Measurements from ENCODE around the gene CFAP73. TPM values are rescaled to one million over a fixed set of nuclear protein-coding genes. Genes with fewer than 3 reads are reported as not detected.

The CFAP73 gene
- total and polyA plus RNA-seq, 2 experiments from 2014 or later = 0.50 to 0.59 TPM

DNA sequence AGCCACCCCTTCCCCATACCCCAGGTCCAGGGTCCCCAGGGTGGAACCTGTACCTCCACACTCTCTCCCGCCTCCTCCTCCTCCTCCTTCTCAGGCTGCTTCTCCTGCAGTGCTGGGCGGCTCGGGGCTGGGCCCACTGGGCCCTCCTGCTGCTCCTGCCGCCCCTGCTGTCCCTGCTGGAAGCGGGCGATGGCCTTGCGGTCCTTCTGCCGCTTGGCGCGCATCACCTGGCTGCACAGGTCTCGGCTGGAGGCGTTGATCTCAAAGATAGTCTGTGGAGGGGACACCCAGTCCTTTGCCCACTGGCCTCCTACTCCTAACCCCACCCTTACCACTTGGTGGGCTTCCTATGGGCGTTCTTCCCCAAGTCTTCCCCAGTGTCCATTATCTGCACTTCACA is 14.5 kb downstream of the CFAP73 start (continued):
- no peak for TF ChIP-seq STAT1 (IDR thresholded peaks at IDR 0.05; ENCODE audit: unreplicated experiment)
- TF ChIP-seq CREB1 (CRISPR knock-in tag; IDR thresholded peaks at IDR 0.05; ENCODE audit: low read depth) = no peak
- TF ChIP-seq ZNF114 (CRISPR knock-in tag; IDR thresholded peaks at IDR 0.05) = no peak
- no peak for TF ChIP-seq EZH2 (IDR thresholded peaks at IDR 0.05; ENCODE audit: low read depth, unreplicated experiment)
- TF ChIP-seq JUNB (IDR thresholded peaks at IDR 0.05; ENCODE audit: unreplicated experiment) = no peak

DNA sequence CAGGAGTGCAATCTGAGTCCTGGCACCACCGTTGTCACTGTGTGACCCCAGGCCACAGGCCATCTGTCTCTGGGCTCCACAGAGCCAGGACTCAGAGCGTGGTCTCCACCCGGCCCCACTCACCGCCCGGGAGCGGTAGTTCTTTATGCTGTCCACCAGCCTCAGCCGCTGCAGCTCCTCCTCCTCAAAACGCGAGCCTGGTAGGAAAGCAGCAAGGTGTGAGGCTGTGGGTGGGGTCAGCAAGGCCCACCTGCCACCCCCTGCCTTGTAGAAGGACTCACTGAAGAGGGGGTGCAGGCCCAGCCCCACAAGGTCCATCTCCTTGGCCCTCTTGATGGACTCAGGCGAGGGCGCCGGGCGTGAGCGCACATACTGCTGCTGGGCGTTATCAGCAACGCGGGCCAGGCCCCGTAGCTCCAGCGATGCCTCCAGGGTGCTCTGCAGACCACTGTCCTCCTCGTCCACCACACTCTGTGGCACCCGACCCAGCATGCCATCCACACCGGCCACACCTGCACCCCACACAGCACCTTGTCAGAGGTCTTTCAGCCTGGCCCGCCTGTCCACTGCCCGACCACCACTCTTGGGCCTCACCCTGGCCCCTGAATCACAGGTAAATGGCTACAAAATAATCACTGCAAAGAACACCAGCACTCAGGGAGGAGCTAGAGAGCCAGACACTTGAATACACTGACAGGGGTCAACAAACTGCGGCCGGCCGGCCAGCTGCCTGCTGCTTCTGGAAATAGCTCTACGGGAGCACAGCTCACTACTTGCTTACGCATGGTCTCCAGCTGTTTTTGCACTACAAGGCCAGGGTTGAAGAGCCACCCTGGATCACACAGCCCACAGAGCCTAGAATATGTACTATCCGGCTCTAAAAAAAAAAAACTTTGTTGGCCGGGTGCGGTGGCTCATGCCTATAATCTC is 16.3 kb downstream of the CFAP73 start:
- no peak overlapping the region for H3K4me3 Mint-ChIP-seq
- H3K36me3 Mint-ChIP-seq (ENCODE audit: low read depth) = peaks cover 65% of the 10 kb centered on the region
- H3K4me3 ChIP-seq = no peak overlapping the region
- no peaks in the 10 kb centered on the region for H3K9me2 ChIP-seq (ENCODE audit: insufficient read depth)
- H3K4me1 Mint-ChIP-seq = peaks cover 21% of the 10 kb centered on the region
- H2AFZ ChIP-seq = no peak overlapping the region
- H4K20me1 ChIP-seq (replicated peaks; ENCODE audit: insufficient read depth) = peaks cover 14% of the 10 kb centered on the region; the same call in 1 of the 2 replicates
- peaks cover 23% of the 10 kb centered on the region for H3K27me3 Mint-ChIP-seq (ENCODE audit: insufficient read depth, low read depth, poor library complexity)
- peaks cover 3% of the 10 kb centered on the region; the same call in 1 of the 3 replicates for H3K9me3 Mint-ChIP-seq
- no peak for DNase-seq (ENCODE audit: low spot score)
- ATAC-seq = no peak
- no peak overlapping the region for H3K4me2 ChIP-seq
- peaks cover 17% of the 10 kb centered on the region for H3K36me3 ChIP-seq (ENCODE audit: insufficient read depth)
- H3K27me3 ChIP-seq (ENCODE audit: insufficient read depth) = no peaks in the 10 kb centered on the region
- no peak overlapping the region for H3K27ac ChIP-seq (ENCODE audit: low read depth)
- H3K79me2 ChIP-seq (replicated peaks; ENCODE audit: insufficient read depth) = no peaks in the 10 kb centered on the region; the same call in 1 of the 2 replicates
- H3K4me1 ChIP-seq (ENCODE audit: insufficient read depth) = peaks cover 9% of the 10 kb centered on the region; the same call in 1 of the 2 replicates
- H3K27ac Mint-ChIP-seq = no peak overlapping the region
- H3F3A ChIP-seq (replicated peaks; ENCODE audit: low read depth) = peaks cover 11% of the 10 kb centered on the region; the same call in 1 of the 2 replicates
- TF ChIP-seq ZNF114 (CRISPR knock-in tag; IDR thresholded peaks at IDR 0.05) (no peak), ZNF331 (CRISPR knock-in tag; IDR thresholded peaks at IDR 0.05; ENCODE audit: low read depth) (no peak), POLR2AphosphoS5 (IDR thresholded peaks at IDR 0.05; ENCODE audit: low read depth) (no peak), EZH2 (IDR thresholded peaks at IDR 0.05; ENCODE audit: low read depth, unreplicated experiment) (no peak), CREB1 (CRISPR knock-in tag; IDR thresholded peaks at IDR 0.05; ENCODE audit: low read depth) (no peak), EZH2phosphoT487 (IDR thresholded peaks at IDR 0.05; ENCODE audit: unreplicated experiment) (no peak), STAT1 (IDR thresholded peaks at IDR 0.05; ENCODE audit: unreplicated experiment) (no peak)
- TF ChIP-seq, protein P1, sequence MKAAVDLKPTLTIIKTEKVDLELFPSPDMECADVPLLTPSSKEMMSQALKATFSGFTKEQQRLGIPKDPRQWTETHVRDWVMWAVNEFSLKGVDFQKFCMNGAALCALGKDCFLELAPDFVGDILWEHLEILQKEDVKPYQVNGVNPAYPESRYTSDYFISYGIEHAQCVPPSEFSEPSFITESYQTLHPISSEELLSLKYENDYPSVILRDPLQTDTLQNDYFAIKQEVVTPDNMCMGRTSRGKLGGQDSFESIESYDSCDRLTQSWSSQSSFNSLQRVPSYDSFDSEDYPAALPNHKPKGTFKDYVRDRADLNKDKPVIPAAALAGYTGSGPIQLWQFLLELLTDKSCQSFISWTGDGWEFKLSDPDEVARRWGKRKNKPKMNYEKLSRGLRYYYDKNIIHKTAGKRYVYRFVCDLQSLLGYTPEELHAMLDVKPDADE (IDR thresholded peaks at IDR 0.05) = no peak
- TF ChIP-seq, protein P2, sequence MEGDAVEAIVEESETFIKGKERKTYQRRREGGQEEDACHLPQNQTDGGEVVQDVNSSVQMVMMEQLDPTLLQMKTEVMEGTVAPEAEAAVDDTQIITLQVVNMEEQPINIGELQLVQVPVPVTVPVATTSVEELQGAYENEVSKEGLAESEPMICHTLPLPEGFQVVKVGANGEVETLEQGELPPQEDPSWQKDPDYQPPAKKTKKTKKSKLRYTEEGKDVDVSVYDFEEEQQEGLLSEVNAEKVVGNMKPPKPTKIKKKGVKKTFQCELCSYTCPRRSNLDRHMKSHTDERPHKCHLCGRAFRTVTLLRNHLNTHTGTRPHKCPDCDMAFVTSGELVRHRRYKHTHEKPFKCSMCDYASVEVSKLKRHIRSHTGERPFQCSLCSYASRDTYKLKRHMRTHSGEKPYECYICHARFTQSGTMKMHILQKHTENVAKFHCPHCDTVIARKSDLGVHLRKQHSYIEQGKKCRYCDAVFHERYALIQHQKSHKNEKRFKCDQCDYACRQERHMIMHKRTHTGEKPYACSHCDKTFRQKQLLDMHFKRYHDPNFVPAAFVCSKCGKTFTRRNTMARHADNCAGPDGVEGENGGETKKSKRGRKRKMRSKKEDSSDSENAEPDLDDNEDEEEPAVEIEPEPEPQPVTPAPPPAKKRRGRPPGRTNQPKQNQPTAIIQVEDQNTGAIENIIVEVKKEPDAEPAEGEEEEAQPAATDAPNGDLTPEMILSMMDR (conservative IDR thresholded peaks at IDR 0.05; ENCODE audit: low read depth in 2 of 2) = no peak
- TF ChIP-seq, protein P3, sequence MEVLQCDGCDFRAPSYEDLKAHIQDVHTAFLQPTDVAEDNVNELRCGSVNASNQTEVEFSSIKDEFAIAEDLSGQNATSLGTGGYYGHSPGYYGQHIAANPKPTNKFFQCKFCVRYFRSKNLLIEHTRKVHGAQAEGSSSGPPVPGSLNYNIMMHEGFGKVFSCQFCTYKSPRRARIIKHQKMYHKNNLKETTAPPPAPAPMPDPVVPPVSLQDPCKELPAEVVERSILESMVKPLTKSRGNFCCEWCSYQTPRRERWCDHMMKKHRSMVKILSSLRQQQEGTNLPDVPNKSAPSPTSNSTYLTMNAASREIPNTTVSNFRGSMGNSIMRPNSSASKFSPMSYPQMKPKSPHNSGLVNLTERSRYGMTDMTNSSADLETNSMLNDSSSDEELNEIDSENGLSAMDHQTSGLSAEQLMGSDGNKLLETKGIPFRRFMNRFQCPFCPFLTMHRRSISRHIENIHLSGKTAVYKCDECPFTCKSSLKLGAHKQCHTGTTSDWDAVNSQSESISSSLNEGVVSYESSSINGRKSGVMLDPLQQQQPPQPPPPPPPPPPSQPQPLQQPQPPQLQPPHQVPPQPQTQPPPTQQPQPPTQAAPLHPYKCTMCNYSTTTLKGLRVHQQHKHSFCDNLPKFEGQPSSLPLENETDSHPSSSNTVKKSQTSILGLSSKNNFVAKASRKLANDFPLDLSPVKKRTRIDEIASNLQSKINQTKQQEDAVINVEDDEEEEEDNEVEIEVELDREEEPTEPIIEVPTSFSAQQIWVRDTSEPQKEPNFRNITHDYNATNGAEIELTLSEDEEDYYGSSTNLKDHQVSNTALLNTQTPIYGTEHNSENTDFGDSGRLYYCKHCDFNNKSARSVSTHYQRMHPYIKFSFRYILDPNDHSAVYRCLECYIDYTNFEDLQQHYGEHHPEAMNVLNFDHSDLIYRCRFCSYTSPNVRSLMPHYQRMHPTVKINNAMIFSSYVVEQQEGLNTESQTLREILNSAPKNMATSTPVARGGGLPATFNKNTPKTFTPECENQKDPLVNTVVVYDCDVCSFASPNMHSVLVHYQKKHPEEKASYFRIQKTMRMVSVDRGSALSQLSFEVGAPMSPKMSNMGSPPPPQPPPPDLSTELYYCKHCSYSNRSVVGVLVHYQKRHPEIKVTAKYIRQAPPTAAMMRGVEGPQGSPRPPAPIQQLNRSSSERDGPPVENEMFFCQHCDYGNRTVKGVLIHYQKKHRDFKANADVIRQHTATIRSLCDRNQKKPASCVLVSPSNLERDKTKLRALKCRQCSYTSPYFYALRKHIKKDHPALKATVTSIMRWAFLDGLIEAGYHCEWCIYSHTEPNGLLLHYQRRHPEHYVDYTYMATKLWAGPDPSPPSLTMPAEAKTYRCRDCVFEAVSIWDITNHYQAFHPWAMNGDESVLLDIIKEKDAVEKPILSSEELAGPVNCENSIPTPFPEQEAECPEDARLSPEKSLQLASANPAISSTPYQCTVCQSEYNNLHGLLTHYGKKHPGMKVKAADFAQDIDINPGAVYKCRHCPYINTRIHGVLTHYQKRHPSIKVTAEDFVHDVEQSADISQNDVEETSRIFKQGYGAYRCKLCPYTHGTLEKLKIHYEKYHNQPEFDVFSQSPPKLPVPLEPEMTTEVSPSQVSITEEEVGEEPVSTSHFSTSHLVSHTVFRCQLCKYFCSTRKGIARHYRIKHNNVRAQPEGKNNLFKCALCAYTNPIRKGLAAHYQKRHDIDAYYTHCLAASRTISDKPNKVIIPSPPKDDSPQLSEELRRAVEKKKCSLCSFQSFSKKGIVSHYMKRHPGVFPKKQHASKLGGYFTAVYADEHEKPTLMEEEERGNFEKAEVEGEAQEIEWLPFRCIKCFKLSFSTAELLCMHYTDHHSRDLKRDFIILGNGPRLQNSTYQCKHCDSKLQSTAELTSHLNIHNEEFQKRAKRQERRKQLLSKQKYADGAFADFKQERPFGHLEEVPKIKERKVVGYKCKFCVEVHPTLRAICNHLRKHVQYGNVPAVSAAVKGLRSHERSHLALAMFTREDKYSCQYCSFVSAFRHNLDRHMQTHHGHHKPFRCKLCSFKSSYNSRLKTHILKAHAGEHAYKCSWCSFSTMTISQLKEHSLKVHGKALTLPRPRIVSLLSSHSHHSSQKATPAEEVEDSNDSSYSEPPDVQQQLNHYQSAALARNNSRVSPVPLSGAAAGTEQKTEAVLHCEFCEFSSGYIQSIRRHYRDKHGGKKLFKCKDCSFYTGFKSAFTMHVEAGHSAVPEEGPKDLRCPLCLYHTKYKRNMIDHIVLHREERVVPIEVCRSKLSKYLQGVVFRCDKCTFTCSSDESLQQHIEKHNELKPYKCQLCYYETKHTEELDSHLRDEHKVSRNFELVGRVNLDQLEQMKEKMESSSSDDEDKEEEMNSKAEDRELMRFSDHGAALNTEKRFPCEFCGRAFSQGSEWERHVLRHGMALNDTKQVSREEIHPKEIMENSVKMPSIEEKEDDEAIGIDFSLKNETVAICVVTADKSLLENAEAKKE (CRISPR knock-in tag; IDR thresholded peaks at IDR 0.05) = no peak
